Stimulated activated CD4-positive, alpha-beta T cell treated with anti-CD3 and anti-CD28 coated beads, Interleukin-15, amount 100 ng/mL, for 48 hours (primary cell): Measurements from ENCODE around the gene PTPRN2.
"Not testable (repeated sequence)": the region's sequence is repeated elsewhere in the genome, so short reads cannot be mapped to it uniquely, and the experiment has no call there.

Source experiments
- DNase-seq, 2 donors: peaks; one replicate each; pipeline ENCODE4 v3.0.0-alpha.2; 2020; ENCODE audit warnings: low read depth in 2 of 2

PTPRN2 gene

GRCh38 chr7:157780721-157781120, 806.9 kb downstream of the PTPRN2 start:
- no peak for DNase-seq

GRCh38 chr7:157780312-157780711, 807.3 kb downstream of the PTPRN2 start:
- no peak for DNase-seq

- DNase-seq, result no peak
These were observed 808.4 kb downstream of the PTPRN2 start for GRCh38 chr7:157779206-157779605.

GRCh38 chr7:157777194-157777762, 810.3 kb downstream of the PTPRN2 start:
- not testable (repeated sequence) for DNase-seq

- no peak for DNase-seq
These were observed 811.9 kb downstream of the PTPRN2 start for GRCh38 chr7:157775560-157776332.

- no peak for DNase-seq
These were observed 812.5 kb downstream of the PTPRN2 start for GRCh38 chr7:157775021-157775559.

GRCh38 chr7:157774495-157774894, 813.1 kb downstream of the PTPRN2 start:
- DNase-seq, result no peak

GRCh38 chr7:157773361-157773760, 814.3 kb downstream of the PTPRN2 start:
- DNase-seq, result no peak

GRCh38 chr7:157772486-157773130, 815.0 kb downstream of the PTPRN2 start:
- no peak for DNase-seq

GRCh38 chr7:157771689-157772088, 815.9 kb downstream of the PTPRN2 start:
- no peak for DNase-seq

- DNase-seq, result no peak
These were observed 816.8 kb downstream of the PTPRN2 start for GRCh38 chr7:157770716-157771320.

- no peak for DNase-seq
These were observed 818.0 kb downstream of the PTPRN2 start for GRCh38 chr7:157769526-157770215.

- no peak for DNase-seq
These were observed 818.5 kb downstream of the PTPRN2 start for GRCh38 chr7:157769086-157769485.

- DNase-seq, result no peak
These were observed 819.4 kb downstream of the PTPRN2 start for GRCh38 chr7:157768198-157768597.

- no peak for DNase-seq
These were observed 820.0 kb downstream of the PTPRN2 start for GRCh38 chr7:157767506-157768197.

- no peak for DNase-seq
These were observed 821.5 kb downstream of the PTPRN2 start for GRCh38 chr7:157766098-157766497.

- DNase-seq, result no peak
These were observed 822.6 kb downstream of the PTPRN2 start for GRCh38 chr7:157764946-157765537.

- DNase-seq, result no peak
These were observed 823.4 kb downstream of the PTPRN2 start for GRCh38 chr7:157764193-157764592.

- no peak for DNase-seq
These were observed 824.2 kb downstream of the PTPRN2 start for GRCh38 chr7:157763279-157764000.

- DNase-seq, result no peak
These were observed 824.8 kb downstream of the PTPRN2 start for GRCh38 chr7:157762824-157763223.
